ENCODE measurements around the gene METTL3.
"Not testable (repeated sequence)": the region's sequence is repeated elsewhere in the genome, so short reads cannot be mapped to it uniquely, and the experiment has no call there.

The METTL3 gene

GRCh38 chr14:21510735-21511657 lies at the start of gene METTL3:
METTL3 (minus strand) TSS chr14:21511340; CDS start chr14:21511223, 117 bp downstream.
- peak; percentile 91 for DNase-seq (ENCODE audit: low spot score)

- no peak for DNase-seq (ENCODE audit: low spot score)
Observed at GRCh38 chr14:21558703-21559170, 47.6 kb upstream of the METTL3 start.

GRCh38 chr14:21557084-21557901 lies 46.2 kb upstream of the METTL3 start:
- peak; percentile 70 for DNase-seq (ENCODE audit: low spot score)

- DNase-seq (ENCODE audit: low spot score) = no peak
Observed at GRCh38 chr14:21556378-21557083, 45.4 kb upstream of the METTL3 start.

- no peak for DNase-seq (ENCODE audit: low spot score)
Observed at GRCh38 chr14:21553266-21553665, 42.1 kb upstream of the METTL3 start.

GRCh38 chr14:21544588-21544987 lies 33.4 kb upstream of the METTL3 start:
- not testable (repeated sequence) for DNase-seq (ENCODE audit: low spot score)

GRCh38 chr14:21543963-21544362 lies 32.8 kb upstream of the METTL3 start:
- DNase-seq (ENCODE audit: low spot score) = no peak

- peak; percentile 38 for DNase-seq (ENCODE audit: low spot score)
Observed at GRCh38 chr14:21543521-21543960, 32.4 kb upstream of the METTL3 start.

- no peak for DNase-seq (ENCODE audit: low spot score)
Observed at GRCh38 chr14:21541413-21542074, 30.4 kb upstream of the METTL3 start.

GRCh38 chr14:21539189-21539940 lies 28.2 kb upstream of the METTL3 start:
- no peak for DNase-seq (ENCODE audit: low spot score)

GRCh38 chr14:21537090-21537424 lies 25.9 kb upstream of the METTL3 start:
- DNase-seq (ENCODE audit: low spot score) = no peak

GRCh38 chr14:21536418-21537089 lies 25.4 kb upstream of the METTL3 start:
- peak; percentile 33 for DNase-seq (ENCODE audit: low spot score)

- no peak for DNase-seq (ENCODE audit: low spot score)
Observed at GRCh38 chr14:21535545-21536417, 24.6 kb upstream of the METTL3 start.

GRCh38 chr14:21534576-21534975 lies 23.4 kb upstream of the METTL3 start:
- DNase-seq (ENCODE audit: low spot score) = peak; percentile 53

- no peak for DNase-seq (ENCODE audit: low spot score)
Observed at GRCh38 chr14:21533294-21533693, 22.2 kb upstream of the METTL3 start.

GRCh38 chr14:21529515-21529914 lies 18.4 kb upstream of the METTL3 start:
- DNase-seq (ENCODE audit: low spot score) = no peak

GRCh38 chr14:21528381-21529348 lies 17.5 kb upstream of the METTL3 start:
- DNase-seq (ENCODE audit: low spot score) = no peak

GRCh38 chr14:21527318-21527679 lies 16.2 kb upstream of the METTL3 start:
- DNase-seq (ENCODE audit: low spot score) = no peak
